Breast epithelium (tissue), 3 donors: Measurements from ENCODE around the gene ASTN2.

Experiments used
- CTCF ChIP-seq, 3 donors: fragments of 450-650 bp; IDR thresholded peaks; one replicate each; pipeline ENCODE4 v1.5.1; 2016 to 2017; ENCODE audit warnings: antibody characterized with exemption in 3 of 3, mild to moderate bottlenecking in 3 of 3, moderate library complexity in 3 of 3
- POLR2A ChIP-seq: fragments of 450-650 bp; IDR thresholded peaks from one replicate; pipeline ENCODE4 v1.6.1; 2016; ENCODE audit warnings: antibody characterized with exemption, mild to moderate bottlenecking, moderate library complexity
- POLR2AphosphoS5 ChIP-seq, 3 donors: sonication (generic); formaldehyde crosslinking; IDR thresholded peaks; one replicate each; pipeline ENCODE4 v1.6.1; 2017; ENCODE audit warnings: antibody characterized with exemption in 3 of 3

GRCh38 chr9:117405950-117406705, 8.7 kb downstream of the ASTN2 start:
- TF ChIP-seq CTCF (IDR thresholded peaks at IDR 0.05) (no peak), POLR2A (no peak), POLR2AphosphoS5 (IDR thresholded peaks at IDR 0.05) (no peak)
